Ishikawa (cell line): ENCODE results near the gene BABAM2.

Experiments used
- CREB1 ChIP-seq: IDR thresholded peaks from 2 replicates; pipeline ENCODE4 v1.6.1; 2012; ENCODE audit warnings: low read depth
- EP300 ChIP-seq: IDR thresholded peaks from 2 replicates; pipeline ENCODE4 v1.6.1; 2012; ENCODE audit warnings: borderline replicate concordance
- MAX ChIP-seq: IDR thresholded peaks from 2 replicates; pipeline ENCODE4 v1.6.1; 2012
- TAF1 ChIP-seq: IDR thresholded peaks from 2 replicates; pipeline ENCODE4 v1.6.1; 2012; ENCODE audit warnings: low read depth, mild to moderate bottlenecking
- USF1 ChIP-seq: IDR thresholded peaks from 2 replicates; pipeline ENCODE4 v1.6.1; 2012

- TF ChIP-seq CREB1 (no peak), MAX (no peak), TAF1 (no peak), USF1 (no peak), EP300 (no peak)
These were observed 246.0 kb downstream of the BABAM2 start for GRCh38 chr2:28136556-28136955.
